GM23248 (cell line): ENCODE data around the gene SUCNR1.

ENCODE experiments used
- EZH2 ChIP-seq: fragments of 200-600 bp; sonication (generic); IDR thresholded peaks from 2 replicates; pipeline ENCODE4 v1.6.1; 2018; ENCODE audit warnings: antibody characterized with exemption, mild to moderate bottlenecking; ENCODE audit not compliant: insufficient read depth, poor library complexity, severe bottlenecking
- EZH2phosphoT487 ChIP-seq: fragments of 200-600 bp; sonication (generic); IDR thresholded peaks from 2 replicates; pipeline ENCODE4 v1.6.1; 2018; ENCODE audit warnings: antibody characterized with exemption, moderate library complexity, mild to moderate bottlenecking, low read depth; ENCODE audit not compliant: insufficient read depth

DNA sequence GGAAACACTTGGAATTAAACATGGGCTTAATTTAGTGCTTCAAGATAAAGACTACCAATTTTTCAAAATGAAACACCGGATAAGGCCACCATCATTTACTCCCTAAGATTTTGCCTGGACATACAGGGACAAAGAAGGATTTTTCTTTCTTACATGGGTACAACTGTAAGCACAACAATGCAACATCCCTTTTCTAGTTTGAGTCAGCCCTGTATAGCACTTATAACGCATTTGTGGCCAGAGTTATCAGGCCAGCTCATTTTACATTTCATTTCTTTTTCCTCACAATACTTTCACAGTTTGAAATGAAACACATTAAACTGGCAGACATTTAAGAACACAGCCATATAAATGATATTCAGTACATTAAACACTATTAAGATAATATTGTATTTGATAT is 9.8 kb upstream of the SUCNR1 start:
- no peak for TF ChIP-seq EZH2phosphoT487
- TF ChIP-seq EZH2: no peak
